HepG2 (cell line): ENCODE results near the gene LCN2.

Source experiments
- GZF1 ChIP-seq: sonication (generic); formaldehyde crosslinking; IDR thresholded peaks from 2 replicates; pipeline ENCODE4 v1.5.1; 2020; ENCODE audit warnings: mild to moderate bottlenecking, missing genetic modification reagents
- HDAC6 ChIP-seq: fragments of 200-600 bp; sonication (generic); IDR thresholded peaks from 2 replicates; pipeline ENCODE4 v1.7.0; 2017; ENCODE audit warnings: mild to moderate bottlenecking, antibody characterized with exemption, low read length, low read depth
- JUND ChIP-seq: sonication (generic); formaldehyde crosslinking; IDR thresholded peaks from 2 replicates; pipeline ENCODE4 v1.8.0; 2022; ENCODE audit warnings: mild to moderate bottlenecking, missing genetic modification reagents
- MAFK ChIP-seq, 2 experiments: IDR thresholded peaks in 1 of 2; conservative IDR thresholded peaks in 1 of 2; 2 replicates each; pipeline ENCODE4 v1.6.1; 2011; ENCODE audit warnings: improper control_type of control experiment in 2 of 2, low read length in 2 of 2
- NCOR1 ChIP-seq: fragments of 200-600 bp; sonication (generic); IDR thresholded peaks from 2 replicates; pipeline ENCODE4 v1.7.0; 2017; ENCODE audit warnings: antibody characterized with exemption, low read length, borderline replicate concordance
- RELA ChIP-seq: sonication (generic); formaldehyde crosslinking; IDR thresholded peaks from 2 replicates; pipeline ENCODE4 v1.4.0; 2020; ENCODE audit warnings: missing genetic modification reagents
- SIN3B ChIP-seq: fragments of 150-350 bp; IDR thresholded peaks from 2 replicates; pipeline ENCODE4 v1.6.1; 2014; ENCODE audit warnings: low read length
- TBL1XR1 ChIP-seq: fragments of 150-350 bp; IDR thresholded peaks from 2 replicates; pipeline ENCODE4 v1.6.1; 2014; ENCODE audit warnings: borderline replicate concordance, low read length; ENCODE audit not compliant: partially characterized antibody
- ZNF138 ChIP-seq: sonication (generic); formaldehyde crosslinking; IDR thresholded peaks from 2 replicates; pipeline ENCODE4 v1.5.0; 2020; ENCODE audit warnings: mild to moderate bottlenecking, low read depth, missing genetic modification reagents
- ZNF232 ChIP-seq: sonication (generic); formaldehyde crosslinking; IDR thresholded peaks from 2 replicates; pipeline ENCODE4 v1.4.0; 2020; ENCODE audit warnings: missing genetic modification reagents, borderline replicate concordance
- TF ChIP-seq, protein P1 (sequence below): sonication (generic); formaldehyde crosslinking; IDR thresholded peaks from 2 replicates; pipeline ENCODE4 v1.5.0; 2020; ENCODE audit warnings: mild to moderate bottlenecking, missing genetic modification reagents, moderate library complexity
- TF ChIP-seq, protein P2 (sequence below): sonication (generic); formaldehyde crosslinking; conservative IDR thresholded peaks from 2 replicates; pipeline ENCODE4 v1.4.0; 2020; ENCODE audit warnings: mild to moderate bottlenecking, missing genetic modification reagents, moderate library complexity
- TF ChIP-seq, protein P3 (sequence below): sonication (generic); formaldehyde crosslinking; conservative IDR thresholded peaks from 2 replicates; pipeline ENCODE4 v1.4.0; 2020; ENCODE audit warnings: missing genetic modification reagents

DNA sequence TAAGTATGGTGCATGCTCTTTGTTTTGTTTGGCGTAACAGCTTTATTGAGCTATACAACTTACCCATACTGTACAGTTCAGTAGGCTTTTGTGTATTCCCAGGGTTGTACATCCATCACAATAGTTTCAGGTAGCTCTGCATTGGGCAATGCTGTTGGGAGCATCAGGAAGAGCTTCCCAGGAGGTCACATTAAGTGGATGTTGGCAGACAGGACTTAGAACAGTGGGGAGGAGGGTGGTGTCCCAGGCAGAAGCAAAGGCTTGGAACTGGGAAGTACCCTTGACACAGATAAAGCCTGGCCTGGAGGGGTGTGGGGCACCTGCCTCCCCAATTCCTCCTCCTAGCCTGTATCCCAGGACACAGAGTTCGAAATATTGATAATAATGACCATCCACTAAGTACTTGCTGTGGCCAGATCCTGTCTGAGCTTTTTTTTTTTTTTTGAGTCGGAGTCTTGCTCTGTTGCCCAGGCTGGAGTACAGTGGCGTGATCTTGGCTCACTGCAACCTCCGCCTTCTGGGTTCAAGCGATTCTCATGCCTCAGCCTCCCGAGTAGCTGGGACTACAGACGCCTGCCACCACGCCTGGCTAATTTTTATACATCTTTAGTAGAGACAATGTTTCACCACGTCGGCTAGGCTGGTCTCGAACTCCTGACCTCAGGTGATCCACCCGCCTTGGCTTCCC lies 12.1 kb downstream of the LCN2 start:
- TF ChIP-seq, protein P1, sequence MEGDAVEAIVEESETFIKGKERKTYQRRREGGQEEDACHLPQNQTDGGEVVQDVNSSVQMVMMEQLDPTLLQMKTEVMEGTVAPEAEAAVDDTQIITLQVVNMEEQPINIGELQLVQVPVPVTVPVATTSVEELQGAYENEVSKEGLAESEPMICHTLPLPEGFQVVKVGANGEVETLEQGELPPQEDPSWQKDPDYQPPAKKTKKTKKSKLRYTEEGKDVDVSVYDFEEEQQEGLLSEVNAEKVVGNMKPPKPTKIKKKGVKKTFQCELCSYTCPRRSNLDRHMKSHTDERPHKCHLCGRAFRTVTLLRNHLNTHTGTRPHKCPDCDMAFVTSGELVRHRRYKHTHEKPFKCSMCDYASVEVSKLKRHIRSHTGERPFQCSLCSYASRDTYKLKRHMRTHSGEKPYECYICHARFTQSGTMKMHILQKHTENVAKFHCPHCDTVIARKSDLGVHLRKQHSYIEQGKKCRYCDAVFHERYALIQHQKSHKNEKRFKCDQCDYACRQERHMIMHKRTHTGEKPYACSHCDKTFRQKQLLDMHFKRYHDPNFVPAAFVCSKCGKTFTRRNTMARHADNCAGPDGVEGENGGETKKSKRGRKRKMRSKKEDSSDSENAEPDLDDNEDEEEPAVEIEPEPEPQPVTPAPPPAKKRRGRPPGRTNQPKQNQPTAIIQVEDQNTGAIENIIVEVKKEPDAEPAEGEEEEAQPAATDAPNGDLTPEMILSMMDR (CRISPR knock-in tag), result no peak
- TF ChIP-seq NCOR1, result no peak
- TF ChIP-seq GZF1 (CRISPR knock-in tag), result no peak
- TF ChIP-seq MAFK (conservative IDR thresholded peaks at IDR 0.05 in 1 of 2, IDR thresholded peaks at IDR 0.05 in 1 of 2; ENCODE audit: low read length in 2 of 2), result no peak
- no peak for TF ChIP-seq RELA (CRISPR knock-in tag)
- TF ChIP-seq HDAC6, result no peak
- TF ChIP-seq, protein P2, sequence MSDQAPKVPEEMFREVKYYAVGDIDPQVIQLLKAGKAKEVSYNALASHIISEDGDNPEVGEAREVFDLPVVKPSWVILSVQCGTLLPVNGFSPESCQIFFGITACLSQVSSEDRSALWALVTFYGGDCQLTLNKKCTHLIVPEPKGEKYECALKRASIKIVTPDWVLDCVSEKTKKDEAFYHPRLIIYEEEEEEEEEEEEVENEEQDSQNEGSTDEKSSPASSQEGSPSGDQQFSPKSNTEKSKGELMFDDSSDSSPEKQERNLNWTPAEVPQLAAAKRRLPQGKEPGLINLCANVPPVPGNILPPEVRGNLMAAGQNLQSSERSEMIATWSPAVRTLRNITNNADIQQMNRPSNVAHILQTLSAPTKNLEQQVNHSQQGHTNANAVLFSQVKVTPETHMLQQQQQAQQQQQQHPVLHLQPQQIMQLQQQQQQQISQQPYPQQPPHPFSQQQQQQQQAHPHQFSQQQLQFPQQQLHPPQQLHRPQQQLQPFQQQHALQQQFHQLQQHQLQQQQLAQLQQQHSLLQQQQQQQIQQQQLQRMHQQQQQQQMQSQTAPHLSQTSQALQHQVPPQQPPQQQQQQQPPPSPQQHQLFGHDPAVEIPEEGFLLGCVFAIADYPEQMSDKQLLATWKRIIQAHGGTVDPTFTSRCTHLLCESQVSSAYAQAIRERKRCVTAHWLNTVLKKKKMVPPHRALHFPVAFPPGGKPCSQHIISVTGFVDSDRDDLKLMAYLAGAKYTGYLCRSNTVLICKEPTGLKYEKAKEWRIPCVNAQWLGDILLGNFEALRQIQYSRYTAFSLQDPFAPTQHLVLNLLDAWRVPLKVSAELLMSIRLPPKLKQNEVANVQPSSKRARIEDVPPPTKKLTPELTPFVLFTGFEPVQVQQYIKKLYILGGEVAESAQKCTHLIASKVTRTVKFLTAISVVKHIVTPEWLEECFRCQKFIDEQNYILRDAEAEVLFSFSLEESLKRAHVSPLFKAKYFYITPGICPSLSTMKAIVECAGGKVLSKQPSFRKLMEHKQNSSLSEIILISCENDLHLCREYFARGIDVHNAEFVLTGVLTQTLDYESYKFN, result no peak
- TF ChIP-seq ZNF232, result no peak
- TF ChIP-seq ZNF138 (CRISPR knock-in tag), result no peak
- no peak for TF ChIP-seq SIN3B
- TF ChIP-seq, protein P3, sequence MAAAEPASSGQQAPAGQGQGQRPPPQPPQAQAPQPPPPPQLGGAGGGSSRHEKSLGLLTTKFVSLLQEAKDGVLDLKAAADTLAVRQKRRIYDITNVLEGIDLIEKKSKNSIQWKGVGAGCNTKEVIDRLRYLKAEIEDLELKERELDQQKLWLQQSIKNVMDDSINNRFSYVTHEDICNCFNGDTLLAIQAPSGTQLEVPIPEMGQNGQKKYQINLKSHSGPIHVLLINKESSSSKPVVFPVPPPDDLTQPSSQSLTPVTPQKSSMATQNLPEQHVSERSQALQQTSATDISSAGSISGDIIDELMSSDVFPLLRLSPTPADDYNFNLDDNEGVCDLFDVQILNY, result no peak
- no peak for TF ChIP-seq TBL1XR1
- TF ChIP-seq JUND, result no peak
